ENCODE measurements around the gene TMEM184C.

GRCh38 chr4:147707892-147708672, 90.9 kb downstream of the TMEM184C start:
- peak; percentile 86 to 92 for TF ChIP-seq CTCF (conservative IDR thresholded peaks at IDR 0.05 in 1 of 2, IDR thresholded peaks at IDR 0.05 in 1 of 2; ENCODE audit: extremely low read depth in 1 of 2, insufficient read depth in 1 of 2, low read depth in 1 of 2, low read length in 2 of 2)
- no peak for TF ChIP-seq EZH2 (IDR thresholded peaks at IDR 0.05; ENCODE audit: borderline replicate concordance, low read length)

Measured in mammary epithelial cell (primary cell).